ENCODE results near the gene PODN. TPM values are rescaled to one million over a fixed set of nuclear protein-coding genes. Genes with fewer than 3 reads are reported as not detected.

The PODN gene
- total RNA-seq, 1 donor from 2014 or later: not detected

GRCh38 chr1:53081384-53082066 lies 19.5 kb downstream of the PODN start:
- Mint-ChIP-seq H3K4me3 (no peak overlapping the region), H3K36me3 (ENCODE audit: low read depth) (no peaks in the 10 kb centered on the region), H3K27me3 (no peaks in the 10 kb centered on the region), H3K27ac (no peak overlapping the region), H3K9me3 (no peaks in the 10 kb centered on the region), H3K4me1 (no peaks in the 10 kb centered on the region)
- intact Hi-C loops (cut with micrococcal nuclease): no loop called here
- ChIA-PET POLR2A (no interaction called here), CTCF (no interaction called here)
- no peak for ATAC-seq (ENCODE audit: low read depth)
- DNase-seq: no peak
- no peak for TF ChIP-seq CTCF (IDR thresholded peaks at IDR 0.05)

GRCh38 chr1:53082826-53083455 lies 20.9 kb downstream of the PODN start:
- no peaks in the 10 kb centered on the region for H3K36me3 Mint-ChIP-seq (ENCODE audit: low read depth)
- POLR2A ChIA-PET: no interaction called here
- no peak overlapping the region for H3K27ac Mint-ChIP-seq
- no peak for TF ChIP-seq CTCF (IDR thresholded peaks at IDR 0.05)
- no peaks in the 10 kb centered on the region for H3K4me1 Mint-ChIP-seq
- DNase-seq: no peak
- CTCF ChIA-PET: no interaction called here
- ATAC-seq (ENCODE audit: low read depth): no peak
- intact Hi-C loops (cut with micrococcal nuclease): no loop called here
- H3K9me3 Mint-ChIP-seq: no peaks in the 10 kb centered on the region
- H3K4me3 Mint-ChIP-seq: no peak overlapping the region
- no peaks in the 10 kb centered on the region for H3K27me3 Mint-ChIP-seq

GRCh38 chr1:53083636-53084588 lies 21.9 kb downstream of the PODN start:
- H3K27me3 Mint-ChIP-seq: no peaks in the 10 kb centered on the region
- no peak for TF ChIP-seq CTCF (IDR thresholded peaks at IDR 0.05)
- H3K4me3 Mint-ChIP-seq: no peak overlapping the region
- H3K36me3 Mint-ChIP-seq (ENCODE audit: low read depth): no peaks in the 10 kb centered on the region
- H3K27ac Mint-ChIP-seq: no peak overlapping the region
- ATAC-seq (ENCODE audit: low read depth) (no peak), DNase-seq (no peak)
- no peaks in the 10 kb centered on the region for H3K9me3 Mint-ChIP-seq
- CTCF ChIA-PET: no interaction called here
- POLR2A ChIA-PET: no interaction called here
- H3K4me1 Mint-ChIP-seq: no peaks in the 10 kb centered on the region
- intact Hi-C loops (cut with micrococcal nuclease): no loop called here

- no peaks in the 10 kb centered on the region for H3K27me3 Mint-ChIP-seq
These were observed 22.6 kb downstream of the PODN start for GRCh38 chr1:53084589-53084971.

More at GRCh38 chr1:53084589-53084971, 22.6 kb downstream of the PODN start:
- ChIA-PET POLR2A (no interaction called here), CTCF (no interaction called here)
- DNase-seq: no peak
- no peaks in the 10 kb centered on the region for H3K9me3 Mint-ChIP-seq
- H3K4me3 Mint-ChIP-seq: no peak overlapping the region
- H3K27ac Mint-ChIP-seq: no peak overlapping the region
- no peak for ATAC-seq (ENCODE audit: low read depth)
- TF ChIP-seq CTCF (IDR thresholded peaks at IDR 0.05): no peak
- no peaks in the 10 kb centered on the region for H3K36me3 Mint-ChIP-seq (ENCODE audit: low read depth)
- intact Hi-C loops (cut with micrococcal nuclease): no loop called here
- H3K4me1 Mint-ChIP-seq: no peaks in the 10 kb centered on the region

Measured in activated B cell treated with CpG ODN at 0.5 μM for 24 hours (primary cell).